Lung (tissue), 12 donors: ENCODE data around the gene ACACA. TPM values are rescaled to one million over a fixed set of nuclear protein-coding genes. Genes with fewer than 3 reads are reported as not detected.

Experiments used
- ATAC-seq: fragments of 200-7000 bp; cut with Tn5 transposase; one replicate; pipeline ENCODE4 v1.9.1; 2020; ENCODE audit warnings: moderate number of reproducible peaks; ENCODE audit not compliant: insufficient read depth, low FRiP score
- DNase-seq, 3 donors: peaks; one replicate each; pipeline ENCODE4 v3.0.0-alpha.2; 2013 to 2017
- H3K27ac ChIP-seq, 2 donors: one replicate each; pipeline ENCODE4 v1.5.1; 2013; ENCODE audit warnings: mild to moderate bottlenecking in 2 of 2, moderate library complexity in 2 of 2, control low read depth in 1 of 2, inconsistent platforms in 1 of 2, low read depth in 1 of 2, low read length in 1 of 2
- H3K27me3 ChIP-seq, 3 donors: one replicate each; pipeline ENCODE4 v1.5.1; 2013; ENCODE audit warnings: low read length in 2 of 3; ENCODE audit not compliant: control insufficient read depth in 3 of 3, insufficient read depth in 3 of 3
- H3K36me3 ChIP-seq, 4 donors: one replicate each; pipeline ENCODE4 v1.5.1; 2013; ENCODE audit warnings: low read length in 4 of 4, mild to moderate bottlenecking in 1 of 4, moderate library complexity in 1 of 4; ENCODE audit not compliant: control insufficient read depth in 4 of 4, insufficient read depth in 4 of 4
- H3K4me1 ChIP-seq, 5 donors: one replicate each; pipeline ENCODE4 v1.5.1; 2013; ENCODE audit warnings: low read length in 5 of 5, mild to moderate bottlenecking in 2 of 5, moderate library complexity in 1 of 5; ENCODE audit not compliant: control insufficient read depth in 5 of 5, insufficient read depth in 5 of 5
- H3K4me3 ChIP-seq: one replicate; pipeline ENCODE4 v1.5.1; 2013; ENCODE audit warnings: mild to moderate bottlenecking, control low read depth, moderate library complexity
- H3K9ac ChIP-seq, 2 donors: one replicate each; pipeline ENCODE4 v1.5.1; 2013; ENCODE audit warnings: low read length in 2 of 2, control low read depth in 1 of 2; ENCODE audit not compliant: insufficient read depth in 1 of 2
- H3K9me3 ChIP-seq, 4 donors: one replicate each; pipeline ENCODE4 v1.5.1; 2013; ENCODE audit warnings: low read length in 3 of 4, mild to moderate bottlenecking in 1 of 4, moderate library complexity in 1 of 4; ENCODE audit not compliant: control insufficient read depth in 4 of 4, insufficient read depth in 3 of 4
- WGBS, 2 donors: extraction: QIAGEN DNeasy Blood & Tissue Kit; methylation state at CpG; one replicate each; pipeline ENCODE4 v1.1.7; 2013; 5-methylcytosine and 5-hydroxymethylcytosine counted together
- polyA plus RNA-seq, 2 donors: library from polyadenylated mRNA; stranded (reverse); fragments of 200-250 nt; gene quantifications; one replicate each; pipeline ENCODE4 v1.2.1, GENCODE V29; 2013
- total RNA-seq, 2 donors: library from RNA; depleted of rRNA in 1 of 2; stranded (reverse); fragments of >200 nt in 1 of 2; gene quantifications; one replicate each; pipeline ENCODE4 v1.2.1, GENCODE V29; 2014 to 2021
- TF ChIP-seq, protein P1 (sequence below): IDR thresholded peaks from 2 replicates; pipeline ENCODE4 v1.5.1; 2012; ENCODE audit warnings: mild to moderate bottlenecking; ENCODE audit errors: control extremely low read depth, extremely low read depth
- donor health status: control.
- donor health status: control.
- donor health status: Bipolar disorder and iron deficiency.
- donor health status: healthy.
- donor health status: DM: yes; HTN: yes; CAD: no.

Gene ACACA
- total and polyA plus RNA-seq, 4 donors = 26.0 to 111 (median 55.6) TPM

DNA sequence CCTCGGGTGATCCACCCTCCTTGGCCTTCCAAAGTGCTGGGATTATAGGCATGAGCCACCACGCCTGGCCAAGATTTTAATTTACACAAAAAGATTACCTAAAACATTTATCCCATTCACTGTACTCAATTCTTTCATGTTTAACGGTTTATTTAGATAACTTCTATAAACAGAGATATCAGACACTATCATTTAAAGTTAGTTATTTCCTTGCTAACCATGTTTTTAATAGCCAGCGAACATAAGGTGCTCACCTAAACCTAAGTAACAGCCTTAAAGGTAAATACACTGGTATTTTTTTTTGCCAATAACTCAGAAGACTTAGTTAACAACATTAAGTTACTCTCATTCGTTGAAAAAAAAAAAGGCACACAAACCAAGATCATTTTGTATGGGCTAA is 112.9 kb downstream of the ACACA start:
- ATAC-seq = no peak
- WGBS, 2 donors = 72 to 77% methylated on average over 5 of the region's 5 CpGs
- TF ChIP-seq, protein P1, sequence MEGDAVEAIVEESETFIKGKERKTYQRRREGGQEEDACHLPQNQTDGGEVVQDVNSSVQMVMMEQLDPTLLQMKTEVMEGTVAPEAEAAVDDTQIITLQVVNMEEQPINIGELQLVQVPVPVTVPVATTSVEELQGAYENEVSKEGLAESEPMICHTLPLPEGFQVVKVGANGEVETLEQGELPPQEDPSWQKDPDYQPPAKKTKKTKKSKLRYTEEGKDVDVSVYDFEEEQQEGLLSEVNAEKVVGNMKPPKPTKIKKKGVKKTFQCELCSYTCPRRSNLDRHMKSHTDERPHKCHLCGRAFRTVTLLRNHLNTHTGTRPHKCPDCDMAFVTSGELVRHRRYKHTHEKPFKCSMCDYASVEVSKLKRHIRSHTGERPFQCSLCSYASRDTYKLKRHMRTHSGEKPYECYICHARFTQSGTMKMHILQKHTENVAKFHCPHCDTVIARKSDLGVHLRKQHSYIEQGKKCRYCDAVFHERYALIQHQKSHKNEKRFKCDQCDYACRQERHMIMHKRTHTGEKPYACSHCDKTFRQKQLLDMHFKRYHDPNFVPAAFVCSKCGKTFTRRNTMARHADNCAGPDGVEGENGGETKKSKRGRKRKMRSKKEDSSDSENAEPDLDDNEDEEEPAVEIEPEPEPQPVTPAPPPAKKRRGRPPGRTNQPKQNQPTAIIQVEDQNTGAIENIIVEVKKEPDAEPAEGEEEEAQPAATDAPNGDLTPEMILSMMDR = no peak

GRCh38 chr17:37292429-37293139 is 114.1 kb downstream of the ACACA start:
- Histone ChIP-seq H3K4me3 (no peak overlapping the region), H3K27me3 (no peaks in the 10 kb centered on the region), H3K9ac (no peak overlapping the region), H3K4me1 (peaks cover 0 to 19% (median 2%) of the 10 kb centered on the region in 5 donors), H3K36me3 (no peaks in the 10 kb centered on the region), H3K9me3 (no peaks in the 10 kb centered on the region), H3K27ac (no peak overlapping the region)
- TF ChIP-seq, protein P1 = no peak
- WGBS, 2 donors = 34 to 38% methylated on average over 9 of the region's 9 CpGs
- ATAC-seq (no peak), DNase-seq (peak; percentile 18 to 82 (median 66))

More for the DNA sequence above, 112.9 kb downstream of the ACACA start:
- no peaks in the 10 kb centered on the region for H3K9me3 ChIP-seq
- H3K4me1 ChIP-seq = peaks cover 0 to 22% (median 3%) of the 10 kb centered on the region in 5 donors
- no peak for DNase-seq
- no peaks in the 10 kb centered on the region for H3K36me3 ChIP-seq
- H3K9ac ChIP-seq = no peak overlapping the region
- no peak overlapping the region for H3K27ac ChIP-seq
- H3K27me3 ChIP-seq = no peaks in the 10 kb centered on the region
- H3K4me3 ChIP-seq = no peak overlapping the region

DNA sequence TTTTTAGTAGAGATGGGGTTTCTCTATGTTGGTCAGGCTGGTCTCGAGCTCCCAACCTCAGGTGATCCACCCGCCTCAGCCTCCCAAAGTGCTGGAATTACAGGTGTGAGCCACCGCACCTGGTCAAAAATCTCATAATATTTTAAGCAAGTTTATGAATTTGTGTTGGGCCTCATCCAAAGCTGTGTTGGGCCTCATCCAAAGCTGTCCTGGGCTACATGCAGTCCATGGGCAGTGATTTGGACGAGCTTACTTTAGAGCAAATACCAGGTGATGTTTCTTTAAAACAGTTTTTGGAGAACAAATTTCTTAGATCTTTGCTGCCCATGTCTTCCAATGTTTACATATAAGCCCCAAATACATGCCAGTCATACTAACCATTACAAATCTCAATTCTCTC is 115.3 kb downstream of the ACACA start:
- Histone ChIP-seq H3K9me3 (no peaks in the 10 kb centered on the region), H3K9ac (no peak overlapping the region), H3K36me3 (no peaks in the 10 kb centered on the region), H3K4me1 (peaks cover 0 to 19% (median 2%) of the 10 kb centered on the region in 5 donors), H3K27me3 (no peaks in the 10 kb centered on the region), H3K4me3 (no peak overlapping the region), H3K27ac (no peak overlapping the region)
- DNase-seq = no peak
- TF ChIP-seq, protein P1 = no peak
- 85 to 95% methylated on average over 4 of the region's 4 CpGs for WGBS, 2 donors
- ATAC-seq = no peak
